HG03196 (cell line): ENCODE data around the gene SERPIND1.
"Not testable (repeated sequence)": the region's sequence is repeated elsewhere in the genome, so short reads cannot be mapped to it uniquely, and the experiment has no call there.

ENCODE experiments used
- ATAC-seq: cut with Tn5 transposase; IDR thresholded peaks from one replicate; pipeline ENCODE4 v1.9.1; 2021; ENCODE audit not compliant: unreplicated experiment

Gene SERPIND1

DNA sequence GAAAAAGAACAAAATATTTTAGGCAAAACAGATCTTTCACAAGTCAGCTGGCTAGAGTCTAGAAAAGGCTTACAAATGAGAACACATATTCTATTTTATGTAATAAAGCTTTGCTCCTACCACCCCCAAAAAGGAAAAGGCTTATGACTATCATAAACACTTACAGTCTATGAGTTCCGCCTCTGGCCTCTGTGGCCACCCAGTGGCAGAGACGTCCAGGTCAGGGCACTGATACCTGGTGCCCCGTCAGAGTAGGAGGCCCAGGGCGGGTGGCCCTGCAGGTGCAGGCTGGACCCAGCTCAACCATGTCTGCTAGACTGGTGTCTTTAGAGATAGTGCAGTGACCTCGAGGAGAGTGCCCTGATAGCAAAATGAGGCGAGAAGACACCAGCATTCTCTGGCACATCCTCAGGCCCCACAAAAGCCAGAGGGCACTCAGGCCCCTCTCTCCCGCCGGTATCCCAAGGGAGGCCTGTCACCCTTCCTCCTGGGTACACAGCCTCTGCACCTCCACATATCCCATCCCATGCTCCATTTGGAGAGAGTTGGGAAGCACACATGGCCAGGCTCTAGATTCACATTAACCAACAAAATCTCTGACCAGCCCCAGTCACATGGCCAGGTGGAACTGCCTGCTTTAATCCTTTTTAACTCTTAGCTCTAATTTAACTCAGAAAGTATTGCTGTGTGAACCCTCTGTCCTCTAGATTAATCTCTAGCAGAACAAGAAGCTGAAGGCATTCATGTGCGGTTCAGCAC is 27.3 kb upstream of the SERPIND1 start:
- no peak for ATAC-seq

DNA sequence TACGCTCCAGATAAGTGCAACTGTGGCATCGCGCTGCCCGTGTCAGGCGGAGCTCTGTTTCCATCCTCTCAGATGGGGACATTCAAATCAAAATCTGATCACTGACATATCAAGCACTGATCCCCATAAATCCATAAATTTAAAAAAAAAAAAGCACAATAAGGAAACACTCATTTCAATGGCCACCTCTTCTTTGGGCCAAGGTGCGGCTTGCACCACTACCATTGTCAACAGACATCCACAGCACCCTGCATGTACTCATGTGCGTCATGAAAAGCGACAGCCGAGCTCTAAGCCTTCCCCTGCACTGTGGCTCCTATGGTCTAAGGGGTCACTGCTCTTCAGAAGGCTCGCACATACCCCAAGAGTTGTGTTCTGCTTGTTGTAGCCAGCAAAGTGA is 26.7 kb upstream of the SERPIND1 start:
- no peak for ATAC-seq

DNA sequence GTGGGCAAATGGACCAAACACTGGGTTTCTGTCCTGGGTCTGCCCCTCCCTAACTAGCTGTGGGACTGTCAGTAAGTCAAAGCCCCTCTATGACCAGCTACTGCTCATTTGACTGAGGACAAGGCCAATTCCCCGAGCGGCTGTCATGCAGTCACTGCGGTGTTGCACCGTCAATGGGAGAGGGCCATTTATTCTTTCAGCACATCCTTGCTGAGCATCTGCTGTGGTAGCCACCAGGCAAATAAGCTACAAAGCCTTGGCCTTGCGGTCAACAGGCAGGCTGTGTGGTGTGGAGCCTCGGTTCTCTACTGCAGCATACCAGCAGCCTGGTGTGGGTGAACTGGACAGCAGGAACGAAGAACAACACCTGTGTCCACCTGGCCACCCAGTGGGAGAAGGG is 25.8 kb upstream of the SERPIND1 start:
- ATAC-seq = no peak

DNA sequence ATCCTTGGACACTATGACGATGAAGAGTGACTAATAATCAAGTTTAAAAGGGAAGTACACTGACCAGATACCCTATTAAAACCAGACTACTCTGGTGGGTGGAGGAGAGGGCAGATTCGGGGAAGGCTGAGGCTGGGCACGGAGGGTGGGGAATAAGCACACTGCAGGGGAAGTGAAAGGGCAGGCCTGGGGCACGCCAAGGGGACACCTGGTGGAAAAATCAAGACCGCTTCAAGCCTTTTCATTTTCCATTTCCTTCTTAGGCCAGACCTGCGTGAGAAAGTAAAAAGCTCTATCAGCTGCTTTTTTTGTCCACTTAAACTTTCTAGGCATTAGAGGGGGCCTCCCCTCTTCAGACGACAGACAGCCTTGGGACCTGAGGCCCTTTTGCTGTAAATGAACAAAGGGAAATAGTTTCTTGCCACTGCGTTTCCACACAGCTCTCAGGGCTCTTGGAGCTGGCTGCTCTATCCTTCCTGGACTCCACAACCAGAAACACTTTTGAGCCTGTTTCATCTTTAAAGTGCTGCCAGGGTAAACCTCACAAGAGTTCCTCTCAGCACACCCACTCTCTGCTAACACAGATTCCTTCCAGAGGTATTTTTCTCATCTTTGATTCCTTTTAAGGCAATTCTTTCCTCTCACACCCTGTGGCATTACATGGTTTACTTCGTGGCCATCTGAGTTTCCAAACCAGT is 25.0 kb upstream of the SERPIND1 start:
- ATAC-seq = peak; percentile 60

DNA sequence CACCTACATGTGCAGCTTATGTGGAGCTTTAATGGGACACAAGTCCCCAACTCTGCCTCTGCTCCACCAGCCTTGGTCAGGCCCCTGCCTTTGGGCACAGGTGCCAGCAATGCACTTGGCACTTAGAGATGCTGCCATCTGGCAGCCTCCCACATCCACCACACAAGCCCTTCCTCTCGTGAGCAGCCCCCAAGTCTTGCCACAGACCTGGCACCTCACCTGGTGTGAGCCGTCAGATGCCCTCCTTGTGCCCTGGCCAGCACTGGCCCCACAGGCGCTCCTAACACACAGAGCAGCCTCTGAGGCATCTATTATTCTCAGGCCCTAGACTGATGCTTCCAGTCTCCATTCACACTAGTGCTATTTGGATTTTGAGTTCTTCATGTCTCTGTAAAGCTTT is 24.5 kb upstream of the SERPIND1 start:
- ATAC-seq = no peak

DNA sequence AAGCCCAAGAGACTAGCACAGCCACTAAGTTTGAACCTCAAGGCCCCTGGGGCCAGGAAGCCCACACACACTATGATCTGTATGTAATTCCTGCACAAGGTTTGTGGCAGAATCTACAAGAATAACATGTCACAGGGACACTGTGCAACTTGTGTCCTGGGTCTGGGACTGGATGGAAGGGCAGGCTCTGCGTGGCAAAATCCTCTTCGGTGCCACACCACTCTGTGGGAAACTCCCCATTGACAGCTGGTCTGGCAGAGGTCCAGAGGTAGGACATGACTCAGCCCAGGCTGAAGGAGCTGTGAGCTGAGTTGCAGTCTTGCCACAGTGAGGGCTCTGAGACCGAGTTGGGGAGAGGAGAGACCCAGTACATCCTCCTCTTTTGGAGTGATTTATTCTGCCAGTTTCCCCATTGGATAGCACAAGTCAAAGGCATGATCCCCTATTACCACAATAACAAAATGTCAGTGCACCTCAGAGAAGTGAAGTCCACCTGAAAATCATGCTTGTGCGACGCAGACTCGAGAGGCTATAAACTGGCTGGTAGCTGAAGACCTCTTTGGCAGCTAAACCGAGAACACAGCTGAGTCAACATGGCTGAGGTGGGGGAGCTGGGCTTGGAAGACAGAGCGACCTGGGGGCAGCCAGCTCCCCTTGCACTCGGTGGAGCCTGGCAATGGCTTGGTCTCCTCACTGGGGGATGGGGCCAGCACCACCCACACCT is 23.3 kb upstream of the SERPIND1 start:
- no peak for ATAC-seq

DNA sequence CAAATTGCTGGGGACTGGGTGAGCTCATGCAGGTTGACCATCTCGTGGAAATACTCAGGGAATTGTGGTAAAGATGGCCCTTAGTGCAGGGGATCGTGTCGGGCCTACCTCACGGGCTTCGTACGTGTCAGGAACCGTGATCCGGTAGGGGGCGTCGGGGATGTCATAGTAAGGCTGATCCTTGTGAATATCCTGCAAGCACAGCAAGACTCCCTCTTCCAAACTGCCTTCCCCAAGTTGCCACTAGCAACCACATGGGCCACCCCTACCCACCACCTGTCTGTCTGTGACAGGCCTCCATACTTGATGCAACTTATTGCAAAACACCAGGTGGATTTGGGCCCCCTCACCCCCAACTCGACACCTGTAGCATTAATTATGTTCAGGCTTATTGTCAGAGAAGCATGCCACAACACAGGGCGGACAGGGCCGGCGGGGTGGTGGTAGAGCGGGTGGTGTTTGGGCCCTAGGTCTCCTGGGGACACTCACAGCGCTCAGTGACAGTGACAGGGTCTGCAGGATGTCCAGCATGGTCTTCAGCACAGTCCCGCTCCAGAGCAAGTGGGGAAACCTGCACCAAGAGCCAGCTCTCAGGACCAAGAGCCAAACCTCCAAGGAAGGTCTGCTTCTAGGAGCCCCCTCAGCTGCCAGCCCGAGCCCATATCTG is 22.6 kb upstream of the SERPIND1 start:
- no peak for ATAC-seq

DNA sequence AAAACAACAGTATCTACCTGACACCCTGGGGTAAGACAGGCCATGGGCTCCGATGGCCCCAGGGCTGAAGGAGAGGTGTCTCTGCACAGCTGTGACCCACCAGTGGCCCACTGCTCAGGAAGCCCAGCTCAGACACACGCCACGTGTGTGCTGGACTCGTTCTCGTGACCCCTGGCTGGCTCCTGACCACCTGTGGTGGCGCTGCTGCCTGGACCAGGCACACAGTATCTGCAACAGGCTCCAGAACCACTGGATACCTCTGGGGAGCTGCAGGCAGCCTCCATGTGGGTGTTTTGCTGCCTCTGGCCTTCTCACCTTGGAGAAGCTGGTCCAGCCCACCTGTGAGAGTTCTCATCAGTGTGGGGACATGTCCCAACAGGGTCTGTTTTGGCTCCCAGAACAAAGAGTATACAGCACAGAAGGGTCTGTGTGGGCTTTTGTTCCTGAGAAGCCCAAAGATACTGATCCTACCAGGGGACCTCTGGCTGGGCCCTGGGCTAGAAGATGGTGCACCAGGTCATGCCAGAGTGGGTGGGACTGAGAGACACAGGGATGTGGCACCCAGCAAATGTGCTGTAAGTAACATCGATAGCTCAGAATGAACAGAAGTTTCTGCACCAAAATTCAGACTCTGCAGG is 21.7 kb upstream of the SERPIND1 start:
- no peak for ATAC-seq

DNA sequence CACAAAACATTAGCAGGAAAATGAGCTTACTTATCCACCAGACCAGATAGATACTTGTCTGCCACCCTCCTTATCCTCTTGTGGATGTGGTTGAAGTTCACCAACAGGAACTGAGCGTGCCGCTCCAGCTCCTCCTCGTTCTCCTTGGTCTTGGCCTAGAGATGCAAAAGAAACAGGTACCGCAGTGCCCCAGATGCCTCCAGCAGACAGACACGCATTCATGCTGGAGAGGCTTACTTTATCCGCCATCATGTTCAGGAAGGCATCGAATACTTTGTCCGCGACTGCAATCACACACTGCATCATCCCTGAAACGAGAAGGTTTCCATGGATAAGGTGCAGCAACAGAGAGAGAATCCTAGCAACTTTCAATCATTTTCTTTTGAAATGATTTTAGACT is 21.0 kb upstream of the SERPIND1 start:
- ATAC-seq = no peak

DNA sequence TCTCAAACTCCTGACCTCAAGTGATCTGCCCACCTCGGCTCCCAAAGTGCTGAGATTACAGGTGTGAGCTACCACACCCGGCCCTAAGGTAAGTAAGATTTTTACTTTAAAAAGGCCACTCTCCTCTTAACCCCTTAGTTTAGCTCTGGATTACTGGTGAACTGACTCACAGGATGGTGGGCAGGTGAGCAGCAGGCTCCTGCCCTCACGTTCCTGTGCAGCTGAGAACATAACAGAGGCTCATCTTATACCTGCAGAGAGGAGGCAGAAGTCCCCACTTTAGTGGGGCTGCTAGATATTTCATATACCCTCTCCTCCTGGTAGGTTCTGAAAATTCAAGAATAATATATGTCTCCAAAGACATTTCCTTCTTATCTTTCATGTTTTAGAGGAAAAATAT is 17.1 kb upstream of the SERPIND1 start:
- ATAC-seq = no peak

DNA sequence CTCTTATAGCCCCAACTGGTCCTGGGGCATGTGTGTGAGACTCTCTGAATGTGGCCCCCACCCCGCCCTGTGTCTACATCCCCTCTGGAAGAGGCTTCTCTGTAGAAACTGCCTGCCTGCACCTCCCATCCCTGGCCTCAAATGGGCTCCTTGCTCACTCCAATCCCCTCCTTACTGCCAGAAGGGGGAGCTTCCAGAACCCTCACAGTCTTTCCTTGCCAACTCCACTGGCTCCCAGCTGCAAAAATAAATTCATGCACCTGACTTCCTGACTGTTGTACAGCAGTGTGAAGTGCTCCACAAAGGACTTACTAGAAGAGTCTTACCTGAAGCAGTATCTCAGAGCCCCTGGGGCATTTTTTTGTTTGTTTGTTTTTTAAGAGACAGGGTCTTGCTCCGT is 15.2 kb upstream of the SERPIND1 start:
- ATAC-seq = no peak

DNA sequence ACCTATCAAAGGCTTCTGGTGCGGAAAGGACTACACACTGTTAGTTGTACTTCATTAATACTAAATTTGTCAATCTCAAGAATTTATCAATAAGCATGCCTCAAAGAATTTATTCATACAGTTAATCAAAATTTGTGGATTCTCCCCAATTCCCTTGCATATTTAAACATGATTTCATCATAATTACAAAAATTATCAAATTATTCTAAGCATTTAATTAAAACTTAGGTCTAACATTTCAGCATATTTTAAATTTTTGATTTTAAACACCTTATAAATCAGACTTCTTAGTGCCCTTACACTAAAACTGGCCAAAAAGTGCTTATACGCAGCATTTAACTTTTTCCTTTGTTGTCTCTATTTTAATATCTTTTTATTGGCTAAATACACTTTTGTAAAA is 13.8 kb upstream of the SERPIND1 start:
- ATAC-seq = no peak

DNA sequence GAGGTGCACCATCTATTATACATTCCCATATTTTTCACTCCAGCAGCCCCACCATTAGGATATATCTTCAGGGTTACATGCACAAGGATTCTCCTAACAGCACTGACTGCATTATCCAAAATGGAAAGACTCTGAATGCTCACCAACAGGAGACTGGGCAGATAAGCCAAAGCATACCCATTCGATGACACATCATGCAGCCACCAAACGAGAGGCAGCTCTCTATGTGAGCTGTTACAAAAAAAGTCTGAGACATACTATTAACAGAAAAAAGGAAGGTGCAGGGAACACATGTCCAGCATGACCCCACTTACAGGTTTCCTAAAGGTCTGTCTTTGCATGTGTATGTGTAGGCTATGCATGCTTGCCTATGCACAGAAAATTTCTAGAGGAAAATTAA is 12.4 kb upstream of the SERPIND1 start:
- no peak for ATAC-seq

DNA sequence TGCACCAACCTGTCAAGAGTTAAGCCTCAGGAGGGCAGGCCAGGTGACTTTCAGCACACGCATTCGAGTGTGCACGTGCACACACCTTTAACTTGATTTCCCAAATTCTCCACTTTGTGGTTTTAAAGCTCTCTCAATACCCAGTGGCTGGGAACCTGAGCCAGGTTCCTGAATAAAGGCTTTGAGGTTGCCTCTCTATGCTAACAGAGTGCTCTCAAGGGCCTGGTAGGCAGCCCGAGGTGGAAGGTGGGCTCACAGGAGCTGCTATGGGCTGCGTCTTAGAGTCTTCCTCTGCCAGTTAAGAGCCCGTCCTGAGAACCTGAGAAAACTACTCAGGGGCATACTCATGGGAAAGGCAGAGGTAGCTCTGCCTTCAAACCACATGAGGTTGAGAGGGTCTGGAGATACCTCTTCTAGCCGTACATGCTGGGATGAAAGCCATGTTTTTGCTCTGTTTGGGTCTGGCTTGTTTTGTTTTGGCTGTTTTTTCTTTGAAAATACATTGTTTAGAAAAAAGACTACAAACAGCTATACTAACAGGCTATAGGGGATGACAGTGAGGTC is 11.6 kb upstream of the SERPIND1 start:
- ATAC-seq = no peak

DNA sequence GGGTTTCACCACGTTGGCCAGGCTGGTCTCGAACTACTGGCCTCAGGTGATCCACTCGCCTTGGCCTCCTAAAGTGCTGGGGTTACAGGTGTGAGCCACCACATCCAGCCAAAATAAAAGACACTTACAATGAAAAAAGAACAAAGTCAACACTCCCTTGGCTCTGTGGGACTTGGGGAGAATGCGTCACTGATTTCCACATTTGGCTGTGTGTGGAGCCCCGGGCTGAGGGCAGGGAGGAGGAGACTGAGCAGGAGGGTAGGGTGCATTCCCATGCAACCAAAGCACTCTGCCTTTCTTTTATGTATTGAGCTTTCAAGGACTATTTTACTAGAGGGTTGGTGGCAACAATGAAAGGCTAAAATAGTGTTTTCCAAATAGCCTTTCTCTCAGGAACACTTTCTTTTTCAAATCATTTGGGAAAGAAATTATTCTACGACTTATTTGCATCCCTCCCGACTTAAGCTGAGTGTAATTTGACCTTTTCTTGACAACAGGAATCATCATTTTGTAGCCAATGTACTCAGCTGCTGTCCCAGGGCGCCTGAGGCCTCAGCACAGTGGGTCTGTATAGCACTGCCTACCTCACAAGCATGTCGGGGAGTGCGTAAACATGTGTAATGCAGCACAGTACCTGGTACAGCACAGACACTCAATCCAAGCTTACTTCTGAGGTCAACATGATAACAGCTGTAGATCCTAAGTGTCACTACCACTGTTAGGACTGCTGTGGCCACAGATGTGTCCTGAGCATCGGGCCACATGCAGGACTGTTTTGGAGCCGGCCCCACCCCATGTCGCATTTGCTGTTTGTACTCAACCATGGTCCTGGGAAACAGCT is 10.1 kb upstream of the SERPIND1 start:
- ATAC-seq = no peak

DNA sequence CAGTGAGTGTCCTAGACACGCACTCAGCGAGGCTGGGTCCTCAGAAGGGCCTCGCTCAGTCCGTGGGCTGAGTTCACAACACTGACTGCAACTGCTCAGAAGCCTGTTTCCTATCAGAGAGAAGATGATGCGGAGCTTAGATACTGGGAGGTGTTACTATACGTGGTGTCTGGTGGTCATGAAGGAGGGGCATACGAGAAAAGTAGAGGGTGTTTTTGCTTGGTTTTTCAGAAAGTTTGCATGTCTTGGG is 9.5 kb upstream of the SERPIND1 start:
- ATAC-seq = no peak

DNA sequence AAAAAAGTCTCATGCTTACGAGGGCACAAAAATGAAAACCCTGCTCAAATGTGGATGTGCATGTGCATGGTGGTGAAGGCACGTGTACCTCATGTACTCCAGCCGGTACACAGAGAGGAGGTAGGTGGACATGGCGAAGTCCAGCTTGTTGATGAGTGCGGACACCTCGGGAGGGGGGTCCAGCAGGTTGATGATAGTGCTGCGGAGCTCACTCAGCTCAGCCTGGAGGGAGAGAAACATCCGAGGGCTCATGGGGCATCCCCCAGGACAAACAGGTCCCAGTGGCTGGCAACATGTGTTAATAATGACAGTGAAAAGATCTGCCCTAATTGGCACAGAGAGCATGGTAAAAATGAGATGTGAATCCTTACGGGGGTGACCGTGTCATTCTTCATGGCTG is 9.2 kb upstream of the SERPIND1 start:
- no peak for ATAC-seq

DNA sequence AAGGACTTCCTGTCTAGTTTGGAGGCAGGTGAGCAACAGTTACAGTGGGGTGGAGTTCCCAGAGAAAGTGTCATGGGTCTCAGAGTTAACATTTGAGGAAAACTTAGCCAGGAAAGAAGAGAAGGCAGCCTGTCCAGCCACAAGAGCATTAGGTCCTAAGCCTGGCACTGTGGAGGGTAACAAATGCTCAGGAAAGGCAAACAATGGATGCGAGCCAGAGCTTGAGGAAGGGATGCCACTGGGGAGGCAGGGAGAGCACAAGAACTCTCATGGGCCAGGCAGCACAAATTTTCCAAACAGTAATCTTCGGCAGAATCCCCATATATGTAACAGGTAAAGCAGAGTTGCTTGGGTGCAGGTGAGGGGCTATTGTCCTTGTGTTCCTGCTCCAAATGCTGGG is 8.0 kb upstream of the SERPIND1 start:
- no peak for ATAC-seq

DNA sequence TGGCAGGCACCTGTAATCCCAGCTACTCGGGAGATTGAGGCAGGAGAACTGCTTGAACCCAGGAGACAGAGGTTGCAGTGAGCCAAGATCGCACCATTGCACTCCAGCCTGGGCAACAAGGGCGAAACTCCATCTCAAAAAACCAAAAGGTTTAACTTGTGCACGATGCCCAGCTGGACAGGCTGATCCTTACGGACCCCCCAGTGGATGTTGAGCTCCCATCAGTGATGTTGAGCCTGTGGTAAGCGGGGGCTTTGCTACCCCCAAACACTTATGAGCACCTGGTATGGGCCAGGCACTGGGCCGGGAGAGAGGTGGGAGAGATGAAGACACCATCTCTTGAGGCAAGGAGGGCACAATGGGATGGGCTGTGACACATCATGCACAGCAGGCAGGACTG is 7.4 kb upstream of the SERPIND1 start:
- no peak for ATAC-seq

DNA sequence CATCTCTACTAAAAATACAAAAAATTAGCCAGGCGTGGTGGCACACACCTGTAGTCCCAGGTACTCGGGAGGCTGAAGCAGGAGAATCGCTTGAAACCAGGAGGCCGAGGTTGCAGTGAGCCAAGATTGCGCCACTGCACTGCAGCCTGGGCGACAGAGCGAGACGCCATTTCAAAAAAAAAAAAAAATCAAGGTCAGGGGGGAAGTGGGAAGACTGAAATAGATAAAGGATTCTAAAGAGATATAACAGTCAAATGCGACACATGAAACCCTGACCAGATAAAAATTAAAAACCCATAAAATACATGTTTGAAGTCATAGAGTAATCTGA is 4.5 kb upstream of the SERPIND1 start:
- not testable (repeated sequence) for ATAC-seq
